HG02981 (cell line): ENCODE data around the gene HBEGF.

ENCODE experiments used
- ATAC-seq: cut with Tn5 transposase; IDR thresholded peaks from one replicate; pipeline ENCODE4 v1.9.1; 2021; ENCODE audit warnings: mild to moderate bottlenecking, moderate library complexity; ENCODE audit not compliant: unreplicated experiment

Gene HBEGF

DNA sequence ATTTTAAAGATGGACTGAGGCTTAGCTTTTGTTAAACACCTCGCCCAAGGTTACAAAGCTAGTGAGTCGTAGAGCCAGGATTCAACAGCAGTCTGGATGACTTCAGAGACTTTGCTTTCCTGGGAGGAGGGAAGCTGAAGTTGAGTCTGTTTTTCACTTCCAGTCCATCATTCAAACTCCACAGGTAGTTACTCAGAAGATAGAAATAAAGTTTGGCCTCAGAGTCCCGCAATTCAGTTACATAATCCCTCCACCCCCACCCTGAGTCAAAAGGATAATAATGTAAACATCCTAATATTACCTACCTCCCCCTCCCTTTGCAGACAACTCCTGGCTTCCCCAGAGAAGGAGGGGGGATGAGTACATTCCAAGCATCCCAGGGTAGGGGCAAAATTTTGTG is 8.1 kb downstream of the HBEGF start:
- no peak for ATAC-seq

DNA sequence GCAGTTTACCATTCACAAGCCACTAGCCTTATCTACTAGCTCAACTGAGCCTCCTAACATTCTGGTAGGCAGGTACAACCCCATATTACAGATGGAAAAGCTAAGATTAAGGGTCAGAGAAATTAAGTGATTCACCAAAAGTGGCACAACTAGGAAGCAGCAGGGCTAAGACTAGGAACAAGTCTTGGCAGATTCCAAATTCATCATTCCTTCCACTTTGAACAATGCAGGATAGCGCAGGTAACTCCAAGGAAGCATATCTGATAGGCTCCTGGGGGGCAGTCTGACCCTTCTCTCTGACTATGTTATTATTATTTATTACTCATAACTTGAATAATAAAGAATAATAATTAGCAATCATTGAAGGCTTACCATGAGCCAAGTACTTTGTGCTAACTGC is 8.5 kb downstream of the HBEGF start:
- ATAC-seq, result no peak

- ATAC-seq, result no peak
Measured at GRCh38 chr5:140336388-140336787, 10.0 kb downstream of the HBEGF start.

GRCh38 chr5:140331638-140332037 is 14.8 kb downstream of the HBEGF start:
- no peak for ATAC-seq

DNA sequence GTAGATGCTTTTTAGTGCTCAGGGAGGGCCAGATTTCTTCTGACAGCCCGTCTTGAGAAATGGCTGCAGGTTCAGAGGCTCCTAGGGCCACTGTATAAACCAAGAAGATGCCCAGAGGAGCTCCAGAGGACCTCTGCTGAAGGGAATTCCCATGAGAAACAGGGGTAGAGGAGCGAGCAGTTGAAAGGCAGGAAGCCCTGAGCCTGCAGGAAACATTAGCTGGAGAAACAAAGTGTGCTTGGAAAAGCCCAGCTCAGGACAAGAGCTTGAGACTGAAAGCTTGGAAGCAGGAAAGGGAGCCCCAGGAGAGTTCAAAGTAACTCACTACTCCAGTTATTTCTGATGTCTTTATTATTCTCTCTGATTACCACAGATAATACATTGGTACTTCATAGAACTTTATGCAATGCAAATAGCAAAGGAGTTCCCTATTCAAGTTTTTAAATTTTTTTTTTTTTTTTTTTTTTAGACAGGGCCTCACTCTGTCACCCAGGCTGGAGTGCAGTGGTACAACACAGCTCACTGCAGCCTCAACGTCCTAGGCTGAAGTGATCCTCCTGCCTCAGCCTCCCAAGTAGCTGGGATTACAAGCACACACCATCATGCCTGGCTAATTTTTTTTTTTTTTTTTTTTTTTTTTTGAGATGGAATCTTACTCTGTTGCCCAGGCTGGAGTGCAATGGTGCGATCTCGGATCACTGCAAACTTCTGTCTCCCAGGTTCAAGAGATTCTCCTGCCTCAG is 16.5 kb downstream of the HBEGF start:
- ATAC-seq, result no peak

DNA sequence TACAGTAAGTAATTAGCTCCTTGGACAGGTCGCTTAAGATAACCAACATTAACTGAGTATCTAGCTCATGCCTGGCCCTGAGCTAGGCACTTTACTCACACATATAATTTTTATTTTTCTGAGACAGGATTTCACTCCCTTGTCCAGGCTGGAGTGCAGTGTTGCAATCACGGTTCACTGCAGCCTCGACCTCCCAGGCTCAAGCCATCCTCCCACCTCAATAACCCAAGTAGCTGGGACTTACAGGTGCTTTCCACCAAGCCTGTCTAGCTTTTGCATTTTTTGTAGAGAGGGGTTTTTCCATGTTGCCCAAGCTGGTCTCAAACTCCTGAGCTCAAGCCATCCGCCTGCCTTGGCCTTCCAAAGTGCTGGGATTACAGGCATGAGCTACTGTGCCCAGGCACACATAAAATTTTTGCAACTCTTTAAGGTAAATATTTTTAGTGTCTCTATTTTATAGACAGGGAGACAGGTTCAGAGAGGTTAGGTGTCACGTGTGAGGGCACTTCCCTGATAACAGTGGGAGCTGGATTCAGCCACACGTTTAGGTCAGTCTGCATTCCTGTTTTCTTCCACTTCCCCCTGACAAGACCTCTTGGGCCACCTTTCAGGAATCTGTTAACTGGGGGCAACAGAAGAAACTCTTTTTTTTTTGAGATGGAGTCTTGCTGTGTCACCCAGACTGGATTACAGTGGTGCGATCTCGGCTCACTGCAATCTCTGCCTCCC is 18.2 kb downstream of the HBEGF start:
- no peak for ATAC-seq

DNA sequence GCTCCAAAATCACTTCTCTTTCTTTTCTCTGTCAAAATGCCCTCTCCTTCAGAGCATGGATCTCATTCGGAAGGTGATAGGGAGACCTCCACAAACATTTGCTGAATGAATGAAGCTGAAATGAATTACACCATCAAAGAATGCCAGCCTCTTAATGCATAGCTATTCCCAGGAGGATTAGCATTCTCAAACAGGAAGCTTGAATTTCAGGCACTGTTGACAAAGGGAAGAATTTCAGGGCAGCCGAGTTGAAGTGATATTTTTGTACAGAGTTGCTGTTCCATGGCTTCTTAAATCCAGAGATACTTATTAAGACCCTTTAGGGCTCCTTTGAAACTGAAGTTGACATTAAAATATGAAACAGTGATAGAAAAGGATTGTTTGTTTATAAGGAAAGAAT is 18.8 kb downstream of the HBEGF start:
- no peak for ATAC-seq

DNA sequence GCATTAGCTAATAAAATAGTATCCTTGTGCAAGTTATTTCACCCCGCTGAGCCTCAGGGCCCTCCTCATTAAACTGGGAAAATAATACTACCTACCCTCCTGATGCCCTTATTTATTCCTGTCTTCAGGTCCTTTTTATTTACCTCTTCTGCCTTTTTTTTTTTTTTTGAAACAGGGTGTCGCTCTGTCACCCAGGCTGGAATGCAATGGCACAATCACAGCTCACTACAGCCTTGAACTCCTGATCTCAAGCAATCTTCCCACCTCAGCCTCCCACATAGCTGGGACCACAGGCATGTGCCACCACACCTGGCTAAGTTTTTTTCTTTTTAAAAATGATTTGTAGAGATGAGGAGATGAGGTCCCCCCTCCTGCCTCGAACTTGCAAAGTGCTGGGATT is 20.9 kb downstream of the HBEGF start:
- no peak for ATAC-seq

- ATAC-seq, result no peak
Measured at GRCh38 chr5:140324617-140325241, 21.7 kb downstream of the HBEGF start.

- ATAC-seq, result no peak
Measured at GRCh38 chr5:140324041-140324600, 22.3 kb downstream of the HBEGF start.

GRCh38 chr5:140322751-140323731 is 23.4 kb downstream of the HBEGF start:
- no peak for ATAC-seq

DNA sequence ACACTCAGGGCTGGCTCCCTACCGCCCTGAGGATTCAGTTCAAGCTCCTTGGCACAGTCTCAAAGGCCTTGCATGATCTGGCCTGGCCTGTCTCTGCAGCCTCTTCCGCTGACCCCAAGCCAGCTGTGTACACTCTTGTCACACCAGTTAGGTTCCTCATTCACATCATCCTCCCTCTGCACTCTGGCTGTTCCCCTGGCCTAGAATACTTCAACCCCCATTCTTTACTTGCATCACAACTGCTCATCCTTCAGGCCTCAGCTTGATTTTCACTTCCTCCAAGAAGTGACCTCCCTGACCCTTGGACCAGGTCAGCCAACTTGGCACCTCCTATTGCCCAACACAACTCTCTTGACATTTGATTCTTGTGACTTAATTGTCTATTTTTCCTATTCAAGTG is 24.6 kb downstream of the HBEGF start:
- no peak for ATAC-seq

DNA sequence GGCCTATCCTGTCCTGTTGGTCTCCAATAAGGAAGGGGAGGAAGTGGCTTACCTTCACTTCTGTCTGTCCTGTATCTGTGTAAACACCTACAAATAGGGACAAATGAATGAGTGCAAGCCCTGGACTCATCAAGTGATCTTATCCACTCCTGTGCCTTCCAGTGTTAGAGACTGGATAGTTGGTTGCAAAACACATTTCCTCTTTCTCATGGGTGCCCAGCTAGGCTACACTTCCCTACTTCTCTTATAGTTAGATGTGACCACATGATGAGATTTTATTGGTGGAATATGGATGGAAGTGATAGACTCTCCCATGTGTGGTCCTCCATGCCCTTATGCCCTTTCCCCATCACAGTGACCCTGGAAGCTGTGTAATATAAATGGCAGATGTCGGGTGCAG is 26.6 kb downstream of the HBEGF start:
- ATAC-seq, result no peak

GRCh38 chr5:140318792-140319191 is 27.6 kb downstream of the HBEGF start:
- ATAC-seq, result no peak

- no peak for ATAC-seq
Measured at GRCh38 chr5:140317859-140318258, 28.5 kb downstream of the HBEGF start.

DNA sequence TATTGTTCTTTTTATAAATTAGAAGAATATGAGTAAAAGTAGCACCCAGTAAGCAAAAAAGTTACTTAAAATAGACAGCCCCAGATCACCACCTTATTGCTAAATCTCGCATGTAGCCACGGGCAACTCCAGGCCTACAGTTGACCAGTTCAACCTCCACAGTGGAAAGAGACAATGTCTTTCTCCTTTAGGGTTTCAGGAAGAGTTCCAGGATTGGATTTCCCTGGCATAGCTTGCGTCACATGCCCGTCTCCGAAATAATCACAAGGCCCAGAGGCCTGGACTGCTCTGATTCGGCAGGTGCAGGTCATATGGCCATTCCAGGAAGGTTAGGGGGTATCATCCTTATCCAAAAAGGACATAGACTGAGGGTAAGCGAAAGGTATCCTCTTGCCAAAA is 33.6 kb downstream of the HBEGF start:
- no peak for ATAC-seq

- no peak for ATAC-seq
Measured at GRCh38 chr5:140312067-140312790, 34.2 kb downstream of the HBEGF start.

DNA sequence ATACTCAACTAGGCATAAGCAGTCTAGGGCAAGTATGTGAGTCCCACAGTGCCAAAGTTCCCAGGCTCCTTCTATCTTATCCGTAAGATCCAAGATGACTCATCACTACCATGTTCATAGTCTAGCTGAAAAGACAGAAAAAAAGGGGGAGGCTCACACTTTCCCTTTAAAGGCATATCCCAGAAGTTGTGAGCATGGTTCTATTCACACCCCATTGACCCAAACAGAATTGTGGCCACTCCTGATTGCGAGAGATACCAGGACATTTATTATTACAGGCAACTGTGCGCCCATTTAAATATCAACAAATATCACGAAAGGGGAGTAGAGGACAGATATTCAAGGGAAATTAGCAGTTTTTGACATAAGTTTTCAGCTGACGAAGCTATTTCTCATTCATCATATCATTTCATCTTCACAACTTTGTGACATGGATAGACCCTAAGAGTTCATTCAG is 35.4 kb downstream of the HBEGF start:
- no peak for ATAC-seq

DNA sequence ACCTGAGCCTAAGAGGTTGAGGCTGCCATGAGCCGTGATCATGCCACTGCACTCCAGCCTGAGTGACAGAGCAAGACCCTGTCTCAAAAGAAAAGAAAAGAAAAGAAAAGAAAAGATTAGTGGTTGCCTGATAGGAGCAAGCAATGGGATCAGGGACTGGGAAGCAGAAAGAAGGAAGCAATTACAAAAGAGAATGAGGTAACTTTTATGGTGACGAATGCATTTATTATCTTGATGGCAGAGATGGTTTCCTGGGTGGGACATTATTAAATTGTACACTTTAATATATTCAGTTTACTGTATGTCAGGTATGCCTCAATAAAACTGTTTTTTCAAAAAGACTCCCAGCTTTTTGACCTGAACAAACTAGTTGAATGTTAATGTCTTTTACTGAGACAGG is 36.0 kb downstream of the HBEGF start:
- ATAC-seq, result no peak

GRCh38 chr5:140309706-140310249 is 36.6 kb downstream of the HBEGF start:
- no peak for ATAC-seq
